Effector memory CD4-positive, alpha-beta T cell (primary cell): ENCODE results near the gene BNC2.
"Not testable (repeated sequence)": the region's sequence is repeated elsewhere in the genome, so short reads cannot be mapped to it uniquely, and the experiment has no call there.

Experiments
- DNase-seq, 3 donors: peaks; one replicate each; pipeline ENCODE4 v3.0.0-alpha.2; 2020
- H3K27ac ChIP-seq: 2 replicates; pipeline ENCODE4 v1.7.0; 2013; ENCODE audit warnings: mild to moderate bottlenecking, low read length, moderate library complexity; ENCODE audit not compliant: insufficient read depth, poor library complexity, severe bottlenecking
- H3K27me3 ChIP-seq: replicated peaks from 2 replicates; pipeline ENCODE4 v1.7.0; 2013; ENCODE audit warnings: mild to moderate bottlenecking, low read length; ENCODE audit not compliant: insufficient read depth, control insufficient read depth, poor library complexity, severe bottlenecking
- H3K36me3 ChIP-seq: 2 replicates; pipeline ENCODE4 v1.7.0; 2013; ENCODE audit warnings: mild to moderate bottlenecking, low read length, moderate library complexity; ENCODE audit not compliant: control insufficient read depth, insufficient read depth
- H3K4me1 ChIP-seq: 2 replicates; pipeline ENCODE4 v1.7.0; 2013; ENCODE audit warnings: low read length, mild to moderate bottlenecking; ENCODE audit not compliant: control insufficient read depth, insufficient read depth, poor library complexity, severe bottlenecking
- H3K4me3 ChIP-seq: 2 replicates; pipeline ENCODE4 v1.7.0; 2013; ENCODE audit warnings: low read length, low read depth, mild to moderate bottlenecking; ENCODE audit not compliant: insufficient read depth, poor library complexity, severe bottlenecking
- H3K9me3 ChIP-seq: 2 replicates; pipeline ENCODE4 v1.7.0; 2013; ENCODE audit warnings: mild to moderate bottlenecking, low read length, moderate library complexity; ENCODE audit not compliant: control insufficient read depth
- total RNA-seq, 3 donors: gene quantifications; one replicate each; lab custom pipeline; 2026; lab: John Stamatoyannopoulos, UW

BNC2 gene, protein sequence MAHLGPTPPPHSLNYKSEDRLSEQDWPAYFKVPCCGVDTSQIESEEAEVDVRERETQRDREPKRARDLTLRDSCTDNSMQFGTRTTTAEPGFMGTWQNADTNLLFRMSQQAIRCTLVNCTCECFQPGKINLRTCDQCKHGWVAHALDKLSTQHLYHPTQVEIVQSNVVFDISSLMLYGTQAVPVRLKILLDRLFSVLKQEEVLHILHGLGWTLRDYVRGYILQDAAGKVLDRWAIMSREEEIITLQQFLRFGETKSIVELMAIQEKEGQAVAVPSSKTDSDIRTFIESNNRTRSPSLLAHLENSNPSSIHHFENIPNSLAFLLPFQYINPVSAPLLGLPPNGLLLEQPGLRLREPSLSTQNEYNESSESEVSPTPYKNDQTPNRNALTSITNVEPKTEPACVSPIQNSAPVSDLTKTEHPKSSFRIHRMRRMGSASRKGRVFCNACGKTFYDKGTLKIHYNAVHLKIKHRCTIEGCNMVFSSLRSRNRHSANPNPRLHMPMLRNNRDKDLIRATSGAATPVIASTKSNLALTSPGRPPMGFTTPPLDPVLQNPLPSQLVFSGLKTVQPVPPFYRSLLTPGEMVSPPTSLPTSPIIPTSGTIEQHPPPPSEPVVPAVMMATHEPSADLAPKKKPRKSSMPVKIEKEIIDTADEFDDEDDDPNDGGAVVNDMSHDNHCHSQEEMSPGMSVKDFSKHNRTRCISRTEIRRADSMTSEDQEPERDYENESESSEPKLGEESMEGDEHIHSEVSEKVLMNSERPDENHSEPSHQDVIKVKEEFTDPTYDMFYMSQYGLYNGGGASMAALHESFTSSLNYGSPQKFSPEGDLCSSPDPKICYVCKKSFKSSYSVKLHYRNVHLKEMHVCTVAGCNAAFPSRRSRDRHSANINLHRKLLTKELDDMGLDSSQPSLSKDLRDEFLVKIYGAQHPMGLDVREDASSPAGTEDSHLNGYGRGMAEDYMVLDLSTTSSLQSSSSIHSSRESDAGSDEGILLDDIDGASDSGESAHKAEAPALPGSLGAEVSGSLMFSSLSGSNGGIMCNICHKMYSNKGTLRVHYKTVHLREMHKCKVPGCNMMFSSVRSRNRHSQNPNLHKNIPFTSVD
- 0 to 2.3 (median 0) reads per million in 3 donors for total RNA-seq

DNA sequence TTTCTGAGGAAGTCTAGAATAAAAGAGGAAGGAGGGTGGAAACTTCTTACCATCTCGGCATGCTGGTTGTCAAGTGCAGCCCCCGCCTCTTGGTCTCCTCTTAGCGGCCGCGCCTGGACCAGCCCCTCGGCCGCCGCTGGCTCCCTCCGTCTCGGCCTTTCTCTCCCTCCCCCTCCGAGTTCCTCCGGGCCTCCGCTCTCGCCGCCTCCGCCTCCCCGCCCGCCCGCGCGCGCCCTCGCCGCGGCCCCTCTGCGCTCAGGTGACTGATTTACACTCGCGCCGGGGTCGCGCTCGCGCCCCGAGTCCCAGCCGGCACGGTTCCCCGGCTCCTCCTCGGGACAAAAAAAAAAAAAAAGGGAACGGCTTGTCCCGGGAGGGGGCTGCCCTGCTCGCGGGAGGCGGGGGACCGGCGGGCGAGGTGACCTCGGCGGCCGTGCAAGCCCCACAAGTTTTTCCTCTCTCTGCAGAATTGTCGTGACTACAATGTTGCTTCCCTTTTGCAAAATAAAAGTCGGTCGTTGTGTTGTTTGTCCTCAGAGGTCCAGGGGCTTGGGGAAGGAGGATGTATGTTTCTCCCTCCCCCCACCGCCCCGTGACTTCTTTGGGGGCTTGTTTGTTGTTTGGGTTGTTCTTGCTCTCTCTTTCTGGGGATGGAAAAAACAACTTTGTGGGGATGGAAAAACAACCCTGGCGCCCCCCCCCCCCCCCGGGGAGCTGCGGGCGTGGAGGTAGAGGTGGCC lies at the start of gene BNC2:
TSS of gene BNC2 (minus strand) at position 75 of the 740 bp plus-strand sequence. CDS start at position 53, 22 bp downstream.
- Histone ChIP-seq H3K27ac (no peak within 1 kb of the TSS), H3K4me3 (no peak within 1 kb of the TSS), H3K27me3 (peaks cover 3% of the 10 kb centered on the region), H3K9me3 (no peaks in the 10 kb centered on the region), H3K36me3 (no peaks in the 10 kb centered on the region), H3K4me1 (no peaks in the 10 kb centered on the region)
- DNase-seq = no peak

GRCh38 chr9:16918920-16919319 lies 48.5 kb upstream of the BNC2 start:
- H3K27ac ChIP-seq = no peak overlapping the region
- no peaks in the 10 kb centered on the region for H3K9me3 ChIP-seq
- H3K4me1 ChIP-seq = no peaks in the 10 kb centered on the region
- no peak for DNase-seq
- H3K27me3 ChIP-seq = no peaks in the 10 kb centered on the region
- H3K36me3 ChIP-seq = no peaks in the 10 kb centered on the region
- H3K4me3 ChIP-seq = no peak overlapping the region

DNA sequence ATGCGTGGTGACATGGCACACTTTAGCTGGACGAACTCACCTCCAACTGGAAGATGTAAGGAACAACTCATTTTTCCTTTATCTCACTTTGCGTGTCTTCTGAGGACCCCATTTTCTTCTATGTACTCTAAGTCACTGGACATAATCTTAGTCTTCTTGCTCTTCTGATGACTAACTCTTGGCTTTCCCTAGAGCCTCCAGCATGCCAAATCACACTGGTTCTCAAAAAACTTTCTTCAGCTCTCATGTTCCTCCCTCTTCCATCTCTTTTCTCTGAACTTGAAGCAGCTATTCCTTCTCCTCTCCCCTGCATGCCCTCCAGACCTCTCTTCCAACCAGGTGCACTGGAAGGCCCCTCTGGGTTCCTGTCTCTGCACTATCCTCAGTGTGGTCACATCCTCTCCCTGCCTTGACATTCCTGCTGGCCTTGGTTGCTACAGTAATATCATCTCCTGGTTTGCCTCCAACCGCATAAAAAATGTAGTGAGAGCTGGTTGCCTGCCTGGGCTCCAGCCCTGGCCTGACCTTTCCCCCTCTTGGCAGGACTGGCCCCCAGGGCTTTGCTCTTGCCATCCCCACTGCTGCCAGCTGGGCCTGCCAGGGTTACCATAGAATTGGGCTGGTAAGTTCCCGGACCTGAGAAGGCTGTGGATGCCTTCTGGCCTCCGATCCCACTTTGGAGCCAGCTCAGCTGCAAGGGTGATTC lies 44.8 kb upstream of the BNC2 start:
- Histone ChIP-seq H3K27me3 (no peaks in the 10 kb centered on the region), H3K4me1 (no peaks in the 10 kb centered on the region), H3K36me3 (no peaks in the 10 kb centered on the region), H3K27ac (no peak overlapping the region), H3K4me3 (no peak overlapping the region), H3K9me3 (no peaks in the 10 kb centered on the region)
- no peak for DNase-seq

- DNase-seq = no peak
- H3K4me1 ChIP-seq = no peaks in the 10 kb centered on the region
Observed at GRCh38 chr9:16912197-16912596, 41.7 kb upstream of the BNC2 start.

DNA sequence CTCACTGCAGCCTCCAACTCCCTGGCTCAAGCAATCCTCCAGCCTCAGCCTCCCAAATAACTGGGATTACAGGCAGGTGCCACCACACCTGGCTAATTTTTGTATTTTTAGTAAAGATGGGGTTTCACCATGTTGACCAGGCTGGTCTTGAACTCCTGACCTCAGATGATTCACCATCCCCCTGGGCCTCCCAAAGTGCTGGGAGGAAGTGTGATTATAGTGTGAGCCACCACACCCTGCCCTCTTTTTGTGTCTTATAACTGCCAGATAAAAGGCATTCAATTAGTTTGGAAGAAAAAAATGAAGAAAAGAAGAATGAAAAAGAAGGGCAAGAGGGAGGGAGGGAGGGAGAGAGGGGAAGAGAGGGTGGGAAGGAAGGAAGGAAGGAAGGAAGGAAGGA lies 37.7 kb upstream of the BNC2 start:
- not testable (repeated sequence) for H3K27ac ChIP-seq, H3K4me3 ChIP-seq, H3K36me3 ChIP-seq, DNase-seq, H3K27me3 ChIP-seq, H3K9me3 ChIP-seq, H3K4me1 ChIP-seq

More at GRCh38 chr9:16912197-16912596, 41.7 kb upstream of the BNC2 start:
- Histone ChIP-seq H3K9me3 (no peaks in the 10 kb centered on the region), H3K36me3 (no peaks in the 10 kb centered on the region), H3K27ac (no peak overlapping the region), H3K27me3 (no peaks in the 10 kb centered on the region), H3K4me3 (no peak overlapping the region)

GRCh38 chr9:16904655-16905054 lies 34.2 kb upstream of the BNC2 start:
- no peaks in the 10 kb centered on the region for H3K4me1 ChIP-seq

GRCh38 chr9:16901590-16901989 lies 31.1 kb upstream of the BNC2 start:
- no peaks in the 10 kb centered on the region for H3K27me3 ChIP-seq
- H3K36me3 ChIP-seq = no peaks in the 10 kb centered on the region
- H3K9me3 ChIP-seq = no peaks in the 10 kb centered on the region
- H3K27ac ChIP-seq = no peak overlapping the region
- no peaks in the 10 kb centered on the region for H3K4me1 ChIP-seq
- no peak for DNase-seq
- H3K4me3 ChIP-seq = no peak overlapping the region

More at GRCh38 chr9:16904655-16905054, 34.2 kb upstream of the BNC2 start:
- Histone ChIP-seq H3K27me3 (no peaks in the 10 kb centered on the region), H3K27ac (no peak overlapping the region), H3K4me3 (no peak overlapping the region), H3K36me3 (no peaks in the 10 kb centered on the region), H3K9me3 (no peaks in the 10 kb centered on the region)
- no peak for DNase-seq

- Histone ChIP-seq H3K27ac (no peak overlapping the region), H3K27me3 (no peaks in the 10 kb centered on the region), H3K36me3 (no peaks in the 10 kb centered on the region), H3K4me1 (no peaks in the 10 kb centered on the region), H3K4me3 (no peak overlapping the region), H3K9me3 (no peaks in the 10 kb centered on the region)
- DNase-seq = no peak
Observed at GRCh38 chr9:16899606-16900005, 29.1 kb upstream of the BNC2 start.

- Histone ChIP-seq H3K27ac (no peak overlapping the region), H3K36me3 (no peaks in the 10 kb centered on the region), H3K27me3 (no peaks in the 10 kb centered on the region), H3K9me3 (no peaks in the 10 kb centered on the region), H3K4me1 (no peaks in the 10 kb centered on the region), H3K4me3 (no peak overlapping the region)
- DNase-seq = no peak
Observed at GRCh38 chr9:16898464-16898863, 28.0 kb upstream of the BNC2 start.
